HG03558 (cell line): ENCODE measurements around the gene PSRC1.
"Not testable (repeated sequence)": the region's sequence is repeated elsewhere in the genome, so short reads cannot be mapped to it uniquely, and the experiment has no call there.

Experiments used
- ATAC-seq: cut with Tn5 transposase; IDR thresholded peaks from one replicate; pipeline ENCODE4 v1.9.1; 2021; ENCODE audit warnings: moderate number of reproducible peaks; ENCODE audit not compliant: unreplicated experiment; ENCODE audit errors: extremely low read depth

The PSRC1 gene

GRCh38 chr1:109282952-109283747, at the start of gene PSRC1:
PSRC1 (minus strand) TSS chr1:109283145.
- ATAC-seq: peak; percentile 74

GRCh38 chr1:109331113-109331512, 48.2 kb upstream of the PSRC1 start:
- no peak for ATAC-seq

GRCh38 chr1:109327285-109327684, 44.3 kb upstream of the PSRC1 start:
- no peak for ATAC-seq

GRCh38 chr1:109322974-109323373, 40.0 kb upstream of the PSRC1 start:
- no peak for ATAC-seq

- no peak for ATAC-seq
These were observed 36.2 kb upstream of the PSRC1 start for GRCh38 chr1:109319114-109319513.

- no peak for ATAC-seq
These were observed 33.6 kb upstream of the PSRC1 start for GRCh38 chr1:109316506-109316905.

- no peak for ATAC-seq
These were observed 32.3 kb upstream of the PSRC1 start for GRCh38 chr1:109315288-109315687.

GRCh38 chr1:109314795-109315194, 31.9 kb upstream of the PSRC1 start:
- ATAC-seq: no peak

GRCh38 chr1:109312978-109313775, 30.2 kb upstream of the PSRC1 start:
- ATAC-seq: no peak

GRCh38 chr1:109312246-109312645, 29.3 kb upstream of the PSRC1 start:
- ATAC-seq: no peak

- ATAC-seq: no peak
These were observed 26.4 kb upstream of the PSRC1 start for GRCh38 chr1:109309347-109309746.

GRCh38 chr1:109307274-109308021, 24.5 kb upstream of the PSRC1 start:
- no peak for ATAC-seq

- no peak for ATAC-seq
These were observed 23.9 kb upstream of the PSRC1 start, which contains the start of gene MYBPHL for GRCh38 chr1:109306832-109307273. MYBPHL (minus strand) TSS chr1:109307011; CDS start chr1:109306991, 20 bp downstream.

GRCh38 chr1:109305991-109306390, 23.0 kb upstream of the PSRC1 start:
- not testable (repeated sequence) for ATAC-seq

- ATAC-seq: no peak
These were observed 21.4 kb upstream of the PSRC1 start for GRCh38 chr1:109304226-109304920.

GRCh38 chr1:109301874-109302273, 18.9 kb upstream of the PSRC1 start:
- no peak for ATAC-seq

GRCh38 chr1:109300650-109301151, 17.8 kb upstream of the PSRC1 start:
- ATAC-seq: no peak

- ATAC-seq: no peak
These were observed 16.8 kb upstream of the PSRC1 start for GRCh38 chr1:109299558-109300343.
